ENCODE measurements around the gene FRS2. TPM values are rescaled to one million over a fixed set of nuclear protein-coding genes. Genes with fewer than 3 reads are reported as not detected.

FRS2 gene
- total and polyA plus RNA-seq, 2 of the 4 experiments (the other 2 are of a cell fraction), result 12.4 to 58.3 TPM

- no TSS peak for BruUV-seq (replicated peaks)
- Histone ChIP-seq H3K14ac (replicated peaks; ENCODE audit: low read depth, low read length) (no peak overlapping the region), H3K9me1 (ENCODE audit: insufficient read depth, low read length) (no peaks in the 10 kb centered on the region), H3K27me3 (ENCODE audit: control insufficient read depth, insufficient read depth, low read length) (no peaks in the 10 kb centered on the region), H4K5ac (ENCODE audit: low read depth, low read length) (no peak overlapping the region), H2BK120ac (ENCODE audit: low read depth, low read length) (no peak overlapping the region), H2AK5ac (ENCODE audit: low read depth, low read length) (no peak overlapping the region), H3K9ac (ENCODE audit: low read depth, low read length) (no peak overlapping the region), H3K27ac (ENCODE audit: insufficient read depth, low read length) (no peak overlapping the region), H3K79me1 (ENCODE audit: low read depth in 1 of 2, low read length in 2 of 2) (peaks cover 45 to 50% of the 10 kb centered on the region in 2 experiments), H3K4me1 (ENCODE audit: control insufficient read depth, insufficient read depth, low read length) (no peaks in the 10 kb centered on the region), H3K4ac (ENCODE audit: low read depth, low read length) (no peak overlapping the region), H4K8ac (ENCODE audit: low read depth in 2 of 2, low read length in 2 of 2) (no peak overlapping the region), H3K9me3 (ENCODE audit: control insufficient read depth, insufficient read depth, low read length) (no peaks in the 10 kb centered on the region), H4K91ac (ENCODE audit: insufficient read depth, low read depth, low read length) (no peak overlapping the region), H4K20me1 (ENCODE audit: insufficient read depth, low read length) (peaks cover 11% of the 10 kb centered on the region), H3K56ac (ENCODE audit: extremely low read depth, insufficient read depth, low read length) (no peak overlapping the region), H3K18ac (ENCODE audit: low read depth, low read length) (no peak overlapping the region), H2BK15ac (ENCODE audit: low read depth, low read length) (no peak overlapping the region), H3K4me2 (ENCODE audit: low read depth, low read length) (no peak overlapping the region), H3K23ac (ENCODE audit: low read depth, low read length) (no peak overlapping the region), H2AK9ac (replicated peaks; ENCODE audit: low read depth, low read length, poor library complexity) (no peak overlapping the region), H2BK20ac (ENCODE audit: low read depth, low read length) (no peak overlapping the region), H2BK5ac (ENCODE audit: low read depth, low read length, poor library complexity, severe bottlenecking) (no peak overlapping the region), H3K36me3 (ENCODE audit: control insufficient read depth, insufficient read depth, low read length) (peaks cover 49% of the 10 kb centered on the region), H3K4me3 (ENCODE audit: insufficient read depth, low read depth, low read length) (no peak overlapping the region), H2AFZ (replicated peaks; ENCODE audit: low read length, poor library complexity) (no peak overlapping the region)
- dilution Hi-C loops (cut with HindIII; ENCODE audit: low sequenced_read_pairs, unreplicated experiment) (no loop called here), in situ Hi-C loops (cut with MboI; ENCODE audit: low sequenced_read_pairs) (loop anchor here (25.0 kb wide), 1 partner anchor 752 kb away; no protein-coding TSS in a partner anchor), intact Hi-C loops (cut with micrococcal nuclease) (loop anchor here (5.0 kb wide), 1 partner anchor 202 kb away; no protein-coding TSS in a partner anchor)
- TF ChIP-seq RFX5 (IDR thresholded peaks at IDR 0.05; ENCODE audit: low read depth, low read length) (no peak), NFE2L2 (IDR thresholded peaks at IDR 0.05; ENCODE audit: low read depth, low read length) (no peak), USF2 (IDR thresholded peaks at IDR 0.05; ENCODE audit: low read depth, low read length) (no peak), MAZ (IDR thresholded peaks at IDR 0.05; ENCODE audit: borderline replicate concordance, low read depth, low read length) (no peak), CTCF (conservative IDR thresholded peaks at IDR 0.05; ENCODE audit: low read depth, low read length) (no peak), SMC3 (IDR thresholded peaks at IDR 0.05; ENCODE audit: low read depth, low read length) (no peak), MAFK (IDR thresholded peaks at IDR 0.05; ENCODE audit: low read depth, low read length) (no peak), RAD21 (IDR thresholded peaks at IDR 0.05; ENCODE audit: low read length) (no peak), FOS (IDR thresholded peaks at IDR 0.05; ENCODE audit: low read depth, low read length) (no peak), CHD1 (IDR thresholded peaks at IDR 0.05; ENCODE audit: low read depth, low read length) (no peak), CEBPB (IDR thresholded peaks at IDR 0.05; ENCODE audit: low read depth, low read length) (no peak), BHLHE40 (IDR thresholded peaks at IDR 0.05; ENCODE audit: low read depth, low read length) (no peak), ELK1 (IDR thresholded peaks at IDR 0.05; ENCODE audit: borderline replicate concordance, low read depth, low read length) (no peak)
- ATAC-seq (ENCODE audit: low read depth) (no peak), DNase-seq (no peak)
- no CpG with 5 or more reads among the region's 2 CpGs for WGBS, 2 experiments (ENCODE audit: extremely low coverage in 2 of 2, insufficient read length in 1 of 2)
- ChIA-PET CTCF (interaction anchor here (0.7 kb wide), 1 partner anchor 83 kb away, joined by 3 read pairs; no protein-coding TSS in a partner anchor), POLR2A (ENCODE audit: unreplicated experiment) (no interaction called here)
These were observed 118.9 kb downstream of the FRS2 start for GRCh38 chr12:69589082-69589481.
